A549 (cell line): ENCODE measurements around the gene RET. TPM values are rescaled to one million over a fixed set of nuclear protein-coding genes. Genes with fewer than 3 reads are reported as not detected.

Experiments
- ATAC-seq, 2 experiments: fragments of 200-7000 bp in 1 of 2; fragments of >200 bp in 1 of 2; cut with Nextera tagmentation in 1 of 2; cut with Tn5 transposase in 1 of 2; 3 replicates each; pipeline versions ENCODE4 v1.8.0 to v1.9.1; 2018 to 2020; ENCODE audit warnings: mild to moderate bottlenecking in 1 of 2, moderate library complexity in 1 of 2
- CTCF ChIA-PET: fragments of 300-600 bp; sonication (Branson Sonifier 250); formaldehyde crosslinking; extraction: SDS; loops from one replicate; lab custom pipeline; 2021; ENCODE audit warnings: antibody characterized with exemption, inconsistent platforms; lab: Yijun Ruan, JAX
- POLR2A ChIA-PET: fragments of 350-600 bp; formaldehyde crosslinking; extraction: SDS; loops from one replicate; lab custom pipeline; 2021; ENCODE audit warnings: antibody characterized with exemption, inconsistent platforms; lab: Yijun Ruan, JAX
- DNase-seq, 2 experiments: peaks; one replicate each; pipeline versions ENCODE4 v3.0.0 to v3.0.0-alpha.2; 2011 to 2016; ENCODE audit warnings: low read depth in 1 of 2, low spot score in 1 of 2
- FAIRE-seq: peaks from 2 replicates; lab custom pipeline; 2011; peaks lifted over from hg19 to GRCh38; lab: Jason Lieb, UNC
- H3K27ac ChIP-seq, 2 experiments: fragments of >200 bp; sonication (Bioruptor Twin); formaldehyde crosslinking; 3 replicates each; pipeline ENCODE4 v1.5.1; 2016 to 2017
- H3K4me1 ChIP-seq: fragments of >200 bp; sonication (Bioruptor Twin); formaldehyde crosslinking; 3 replicates; pipeline ENCODE4 v1.6.1; 2016
- H3K4me2 ChIP-seq: fragments of >200 bp; sonication (Bioruptor Twin); formaldehyde crosslinking; 3 replicates; pipeline ENCODE4 v1.6.1; 2016
- H3K4me3 ChIP-seq: fragments of >200 bp; sonication (Bioruptor Twin); formaldehyde crosslinking; 3 replicates; pipeline ENCODE4 v1.5.1; 2016
- H3K9me3 ChIP-seq: fragments of >200 bp; sonication (Bioruptor Twin); formaldehyde crosslinking; 3 replicates; pipeline ENCODE4 v1.6.1; 2016
- BHLHE40 ChIP-seq: IDR thresholded peaks from 2 replicates; pipeline ENCODE4 v1.6.1; 2012; ENCODE audit warnings: low read depth, low read length, inconsistent platforms
- CBX8 ChIP-seq: fragments of 200-600 bp; sonication (generic); IDR thresholded peaks from 2 replicates; pipeline ENCODE4 v1.6.1; 2016
- CEBPB ChIP-seq, 2 experiments: fragments of >200 bp in 1 of 2; sonication (Bioruptor Twin) in 1 of 2; formaldehyde crosslinking in 1 of 2; IDR thresholded peaks; 2 replicates each; pipeline ENCODE4 v1.6.1; 2012 to 2016
- EHF ChIP-seq: fragments of 250-450 bp; sonication (Bioruptor Pico); IDR thresholded peaks from 2 replicates; pipeline ENCODE4 v1.5.0; 2020; ENCODE audit warnings: mild to moderate bottlenecking
- EHMT2 ChIP-seq: fragments of 200-600 bp; sonication (generic); IDR thresholded peaks from 2 replicates; pipeline ENCODE4 v1.6.1; 2016; ENCODE audit warnings: antibody characterized with exemption, low read depth, mild to moderate bottlenecking, moderate library complexity
- EP300 ChIP-seq, 2 experiments: fragments of >200 bp; sonication (Bioruptor Twin); formaldehyde crosslinking; IDR thresholded peaks; 2 replicates in 1 of 2; 3 replicates in 1 of 2; pipeline ENCODE4 v1.6.1; 2016 to 2017
- FOSB ChIP-seq: fragments of 250-450 bp; sonication (Bioruptor Pico); IDR thresholded peaks from 2 replicates; pipeline ENCODE4 v1.5.0; 2020; ENCODE audit warnings: mild to moderate bottlenecking, moderate library complexity
- HEYL ChIP-seq: fragments of 250-450 bp; sonication (Bioruptor Pico); IDR thresholded peaks from 2 replicates; pipeline ENCODE4 v1.8.0; 2021; ENCODE audit warnings: mild to moderate bottlenecking, moderate library complexity
- HOXA7 ChIP-seq: fragments of 250-450 bp; sonication (Bioruptor Pico); IDR thresholded peaks from 2 replicates; pipeline ENCODE4 v1.5.0; 2020; ENCODE audit warnings: mild to moderate bottlenecking, moderate library complexity
- HOXB5 ChIP-seq: fragments of 250-450 bp; sonication (Bioruptor Pico); IDR thresholded peaks from 2 replicates; pipeline ENCODE4 v1.5.0; 2020; ENCODE audit warnings: mild to moderate bottlenecking, moderate library complexity
- JUN ChIP-seq, 2 experiments: fragments of >200 bp; sonication (Bioruptor Twin); formaldehyde crosslinking; IDR thresholded peaks; 2 replicates in 1 of 2; 3 replicates in 1 of 2; pipeline ENCODE4 v1.6.1; 2016 to 2017
- JUNB ChIP-seq: fragments of >200 bp; sonication (Bioruptor Twin); formaldehyde crosslinking; IDR thresholded peaks from 2 replicates; pipeline ENCODE4 v1.6.1; 2016
- KDM1A ChIP-seq: fragments of 200-600 bp; sonication (generic); IDR thresholded peaks from 2 replicates; pipeline ENCODE4 v1.6.1; 2016; ENCODE audit warnings: low read depth, mild to moderate bottlenecking
- MAFK ChIP-seq: fragments of 450-650 bp; IDR thresholded peaks from 2 replicates; pipeline ENCODE4 v1.6.1; 2014; ENCODE audit not compliant: partially characterized antibody
- NPAS2 ChIP-seq: fragments of 250-450 bp; sonication (Bioruptor Pico); IDR thresholded peaks from 2 replicates; pipeline ENCODE4 v1.8.0; 2022; ENCODE audit warnings: mild to moderate bottlenecking, moderate library complexity, borderline replicate concordance
- POLR2AphosphoS2 ChIP-seq: conservative IDR thresholded peaks from 2 replicates; pipeline ENCODE4 v1.6.1; 2012; ENCODE audit warnings: low read length, improper control_type of control experiment, inconsistent platforms
- RCOR1 ChIP-seq: fragments of 150-350 bp; IDR thresholded peaks from 2 replicates; pipeline ENCODE4 v1.6.1; 2014; ENCODE audit warnings: antibody characterized with exemption, low read length, low read depth
- RFX5 ChIP-seq: fragments of 450-650 bp; IDR thresholded peaks from 2 replicates; pipeline ENCODE4 v1.7.1; 2014; ENCODE audit warnings: antibody characterized with exemption, mild to moderate bottlenecking, moderate library complexity
- SMC3 ChIP-seq: fragments of >200 bp; sonication (Bioruptor Twin); formaldehyde crosslinking; IDR thresholded peaks from 3 replicates; pipeline ENCODE4 v1.6.1; 2018; ENCODE audit warnings: inconsistent platforms
- TP53 ChIP-seq: fragments of 250-450 bp; sonication (Bioruptor Pico); IDR thresholded peaks from 2 replicates; pipeline ENCODE4 v1.5.0; 2021; ENCODE audit warnings: mild to moderate bottlenecking, moderate library complexity
- ZC3H11A ChIP-seq: fragments of 450-650 bp; IDR thresholded peaks from 2 replicates; pipeline ENCODE4 v1.6.1; 2014; ENCODE audit warnings: antibody characterized with exemption, mild to moderate bottlenecking
- ZFP36 ChIP-seq: fragments of 450-650 bp; IDR thresholded peaks from 2 replicates; pipeline ENCODE4 v1.6.1; 2014; ENCODE audit warnings: borderline replicate concordance; ENCODE audit not compliant: partially characterized antibody
- ZSCAN20 ChIP-seq: fragments of 250-450 bp; sonication (Bioruptor Pico); IDR thresholded peaks from 2 replicates; pipeline ENCODE4 v1.8.0; 2022; ENCODE audit warnings: mild to moderate bottlenecking, moderate library complexity
- WGBS: methylation state at CpG from one replicate; pipeline ENCODE4 v1.1.6; 2017; ENCODE audit errors: missing lambda C conversion rate; 5-methylcytosine and 5-hydroxymethylcytosine counted together
- polyA plus RNA-seq, 4 experiments: library from polyadenylated mRNA; depleted of rRNA in 3 of 4; stranded (reverse); fragments of >200 nt; fragmentation: RNase III in 1 of 4; extraction: RNeasy Plus Mini Kit Qiagen cat#74134 plus additional on column Dnase treatment in 1 of 4; gene quantifications; 2 replicates in 3 of 4; 3 replicates in 1 of 4; pipeline ENCODE4 v1.2.3, GENCODE V29; 2011 to 2017
- TF ChIP-seq, protein P1 (sequence below): fragments of 450-650 bp; IDR thresholded peaks from 2 replicates; pipeline ENCODE4 v1.6.1; 2014; ENCODE audit warnings: antibody characterized with exemption
- TF ChIP-seq, protein P2 (sequence below): fragments of 250-450 bp; sonication (Bioruptor Pico); IDR thresholded peaks from 2 replicates; pipeline ENCODE4 v1.5.0; 2021; ENCODE audit warnings: mild to moderate bottlenecking, moderate library complexity, borderline replicate concordance
- TF ChIP-seq, protein P3 (sequence below): IDR thresholded peaks from 2 replicates; pipeline ENCODE4 v1.6.1; 2012; ENCODE audit warnings: low read depth, borderline replicate concordance
- TF ChIP-seq, protein P4 (sequence below): fragments of >200 bp; sonication (Bioruptor Twin); formaldehyde crosslinking; IDR thresholded peaks from 3 replicates; pipeline ENCODE4 v1.6.1; 2016

Gene RET
- polyA plus RNA-seq, 2 of the 4 experiments (the other 2 are of a cell fraction), result 0.08 to 0.41 TPM

DNA sequence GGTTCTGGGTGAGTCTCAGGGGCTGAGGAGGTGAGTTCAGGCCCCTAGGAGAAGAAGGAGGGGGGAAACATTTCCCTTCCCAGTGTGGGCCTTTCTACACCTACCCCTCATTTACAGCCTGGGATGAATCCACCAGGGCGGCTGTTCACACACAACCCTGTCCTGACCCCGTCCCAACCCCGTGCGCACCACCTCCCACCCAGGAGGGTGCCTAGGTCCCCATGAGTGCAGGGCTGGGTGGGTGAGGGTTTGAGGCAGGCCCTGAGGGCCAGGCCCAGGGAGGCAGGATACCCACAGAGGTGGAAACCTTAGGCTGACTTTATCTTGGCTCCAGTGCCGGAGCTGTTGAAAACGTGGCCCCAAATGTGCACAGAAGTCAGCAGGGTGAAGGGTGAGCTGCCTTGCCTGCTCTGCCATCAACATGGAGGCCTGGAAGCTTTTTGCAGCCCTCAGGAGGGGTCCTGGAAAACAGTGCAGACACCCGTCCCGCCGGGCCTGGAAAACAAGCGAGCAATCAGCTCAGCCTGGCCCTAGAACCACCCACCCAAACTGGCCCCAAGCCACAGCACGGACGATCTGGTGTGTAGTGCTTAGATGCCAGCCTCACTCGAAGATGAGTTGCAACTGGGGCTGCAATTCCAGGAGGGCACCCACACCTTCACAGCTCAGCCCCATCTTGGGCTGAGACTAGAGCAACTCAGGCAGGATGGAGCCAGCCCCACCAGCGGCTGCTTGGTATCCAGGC is 9.3 kb upstream of the RET start:
- WGBS, result 73% methylated on average over 11 of the region's 14 CpGs
- ChIA-PET POLR2A (interaction anchor here (1.4 kb wide), 1 partner anchor 70 kb away, joined by 3 read pairs; the partner anchor contains the start of gene CSGALNACT2), CTCF (interaction anchor here (0.6 to 1.8 kb wide), 3 partner anchors 12 to 222 kb away, joined by 3 to 8 read pairs (median 7); no protein-coding TSS in a partner anchor)
- Histone ChIP-seq H3K27ac (no peak overlapping the region), H3K4me3 (no peak overlapping the region), H3K9me3 (no peaks in the 10 kb centered on the region), H3K4me1 (no peaks in the 10 kb centered on the region), H3K4me2 (no peak overlapping the region)
- DNase-seq (no peak), FAIRE-seq (no peak), ATAC-seq (no peak)
- TF ChIP-seq ZC3H11A (no peak), EHF (CRISPR knock-in tag) (no peak), EHMT2 (no peak)

DNA sequence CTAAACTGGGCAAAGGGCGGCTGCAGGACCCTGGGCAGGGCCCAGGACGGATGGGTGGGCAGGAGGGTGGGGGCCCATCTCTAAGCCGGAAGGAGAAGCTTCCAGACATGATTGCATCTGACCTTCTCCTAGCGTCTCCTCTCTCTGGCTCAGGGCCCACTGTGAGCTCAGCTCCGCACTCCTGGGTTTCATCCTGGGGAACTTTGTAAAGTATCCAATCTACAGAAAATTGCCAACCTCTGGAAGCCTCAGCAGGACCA is 8.8 kb upstream of the RET start:
- Histone ChIP-seq H3K27ac (no peak overlapping the region), H3K4me1 (no peaks in the 10 kb centered on the region), H3K4me3 (no peak overlapping the region), H3K9me3 (no peaks in the 10 kb centered on the region), H3K4me2 (no peak overlapping the region)
- POLR2A ChIA-PET, result interaction anchor here (1.4 kb wide), 1 partner anchor 70 kb away, joined by 3 read pairs; the partner anchor contains the start of gene CSGALNACT2
- TF ChIP-seq FOSB (CRISPR knock-in tag) (no peak), TP53 (CRISPR knock-in tag) (no peak), HOXA7 (CRISPR knock-in tag) (no peak), MAFK (no peak), CEBPB (IDR thresholded peaks at IDR 0.05) (no peak), POLR2AphosphoS2 (no peak)
- TF ChIP-seq, protein P1, sequence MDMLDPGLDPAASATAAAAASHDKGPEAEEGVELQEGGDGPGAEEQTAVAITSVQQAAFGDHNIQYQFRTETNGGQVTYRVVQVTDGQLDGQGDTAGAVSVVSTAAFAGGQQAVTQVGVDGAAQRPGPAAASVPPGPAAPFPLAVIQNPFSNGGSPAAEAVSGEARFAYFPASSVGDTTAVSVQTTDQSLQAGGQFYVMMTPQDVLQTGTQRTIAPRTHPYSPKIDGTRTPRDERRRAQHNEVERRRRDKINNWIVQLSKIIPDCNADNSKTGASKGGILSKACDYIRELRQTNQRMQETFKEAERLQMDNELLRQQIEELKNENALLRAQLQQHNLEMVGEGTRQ, result no peak
- no peak for FAIRE-seq
- DNase-seq, result no peak
- CTCF ChIA-PET, result interaction anchor here (0.6 kb wide), 1 partner anchor 222 kb away, joined by 7 read pairs; no protein-coding TSS in a partner anchor
- 71% methylated on average over 5 of the region's 5 CpGs for WGBS
- ATAC-seq, result no peak

DNA sequence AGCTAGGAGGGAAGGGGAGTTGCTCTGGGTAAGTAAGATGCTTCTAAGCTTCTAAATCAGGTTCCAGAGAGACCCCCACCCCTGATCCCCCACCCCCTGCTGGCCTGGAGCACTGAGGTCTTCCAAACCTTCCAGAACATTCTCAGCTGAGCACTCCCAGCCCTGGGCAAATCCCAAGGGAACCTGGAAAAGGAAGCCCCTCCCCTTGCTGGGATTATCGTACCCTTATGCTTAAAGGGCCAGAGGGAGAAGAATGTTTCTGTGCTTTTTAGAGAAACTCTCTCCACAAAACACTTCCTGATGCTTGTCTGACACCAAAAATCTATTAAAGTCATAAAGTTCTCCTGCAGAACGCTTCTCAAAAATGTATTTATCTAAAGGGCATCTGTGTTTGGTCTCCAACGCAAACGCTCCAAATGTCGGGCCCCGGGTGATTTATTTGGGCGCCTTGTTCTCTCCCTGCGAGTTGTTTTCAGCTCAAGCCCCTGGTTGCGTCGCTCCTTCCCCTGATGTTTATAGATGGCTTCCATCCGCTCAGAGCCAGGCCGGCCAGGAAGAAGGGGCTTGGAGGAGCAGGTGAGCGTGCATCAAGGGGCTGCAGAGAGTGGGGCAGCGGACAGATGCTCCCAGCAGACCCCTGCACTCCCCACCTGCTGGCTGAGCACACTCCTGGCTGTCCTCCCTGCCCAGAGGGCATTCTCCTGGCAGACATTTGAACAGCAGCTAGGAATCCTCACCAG is 8.2 kb upstream of the RET start:
- no peaks in the 10 kb centered on the region for H3K9me3 ChIP-seq
- ChIA-PET CTCF (interaction anchor here (2.4 kb wide), 1 partner anchor 10 kb away, joined by 8 read pairs; no protein-coding TSS in a partner anchor), POLR2A (interaction anchor here (1.4 kb wide), 1 partner anchor 69 kb away, joined by 3 read pairs; the partner anchor contains the start of gene CSGALNACT2)
- H3K4me2 ChIP-seq, result no peak overlapping the region
- no peaks in the 10 kb centered on the region for H3K4me1 ChIP-seq
- 73% methylated on average over 14 of the region's 14 CpGs for WGBS
- no peak overlapping the region for H3K4me3 ChIP-seq
- DNase-seq (no peak), ATAC-seq (no peak)
- TF ChIP-seq, protein P2, sequence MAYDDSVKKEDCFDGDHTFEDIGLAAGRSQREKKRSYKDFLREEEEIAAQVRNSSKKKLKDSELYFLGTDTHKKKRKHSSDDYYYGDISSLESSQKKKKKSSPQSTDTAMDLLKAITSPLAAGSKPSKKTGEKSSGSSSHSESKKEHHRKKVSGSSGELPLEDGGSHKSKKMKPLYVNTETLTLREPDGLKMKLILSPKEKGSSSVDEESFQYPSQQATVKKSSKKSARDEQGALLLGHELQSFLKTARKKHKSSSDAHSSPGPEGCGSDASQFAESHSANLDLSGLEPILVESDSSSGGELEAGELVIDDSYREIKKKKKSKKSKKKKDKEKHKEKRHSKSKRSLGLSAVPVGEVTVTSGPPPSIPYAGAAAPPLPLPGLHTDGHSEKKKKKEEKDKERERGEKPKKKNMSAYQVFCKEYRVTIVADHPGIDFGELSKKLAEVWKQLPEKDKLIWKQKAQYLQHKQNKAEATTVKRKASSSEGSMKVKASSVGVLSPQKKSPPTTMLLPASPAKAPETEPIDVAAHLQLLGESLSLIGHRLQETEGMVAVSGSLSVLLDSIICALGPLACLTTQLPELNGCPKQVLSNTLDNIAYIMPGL (CRISPR knock-in tag), result no peak
- TF ChIP-seq, protein P3, sequence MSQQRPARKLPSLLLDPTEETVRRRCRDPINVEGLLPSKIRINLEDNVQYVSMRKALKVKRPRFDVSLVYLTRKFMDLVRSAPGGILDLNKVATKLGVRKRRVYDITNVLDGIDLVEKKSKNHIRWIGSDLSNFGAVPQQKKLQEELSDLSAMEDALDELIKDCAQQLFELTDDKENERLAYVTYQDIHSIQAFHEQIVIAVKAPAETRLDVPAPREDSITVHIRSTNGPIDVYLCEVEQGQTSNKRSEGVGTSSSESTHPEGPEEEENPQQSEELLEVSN, result no peak
- TF ChIP-seq, protein P1, result no peak
- no peak for TF ChIP-seq BHLHE40
- TF ChIP-seq, protein P4, sequence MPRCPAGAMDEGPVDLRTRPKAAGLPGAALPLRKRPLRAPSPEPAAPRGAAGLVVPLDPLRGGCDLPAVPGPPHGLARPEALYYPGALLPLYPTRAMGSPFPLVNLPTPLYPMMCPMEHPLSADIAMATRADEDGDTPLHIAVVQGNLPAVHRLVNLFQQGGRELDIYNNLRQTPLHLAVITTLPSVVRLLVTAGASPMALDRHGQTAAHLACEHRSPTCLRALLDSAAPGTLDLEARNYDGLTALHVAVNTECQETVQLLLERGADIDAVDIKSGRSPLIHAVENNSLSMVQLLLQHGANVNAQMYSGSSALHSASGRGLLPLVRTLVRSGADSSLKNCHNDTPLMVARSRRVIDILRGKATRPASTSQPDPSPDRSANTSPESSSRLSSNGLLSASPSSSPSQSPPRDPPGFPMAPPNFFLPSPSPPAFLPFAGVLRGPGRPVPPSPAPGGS, result no peak
- no peak for TF ChIP-seq SMC3
- no peak for TF ChIP-seq NPAS2
- no peak for TF ChIP-seq RFX5
- no peak for TF ChIP-seq HEYL (CRISPR knock-in tag)
- TF ChIP-seq HOXB5 (CRISPR knock-in tag), result no peak
- no peak for TF ChIP-seq ZSCAN20 (CRISPR knock-in tag)
- no peak for TF ChIP-seq MAFK
- no peak for TF ChIP-seq JUN (IDR thresholded peaks at IDR 0.05)
- TF ChIP-seq KDM1A, result no peak
- no peak for TF ChIP-seq ZFP36
- TF ChIP-seq RCOR1, result no peak
- no peak for TF ChIP-seq JUNB
- no peak for TF ChIP-seq EP300 (IDR thresholded peaks at IDR 0.05)
- TF ChIP-seq CBX8, result no peak
- TF ChIP-seq, all 56 proteins: peak for 0
- FAIRE-seq, result no peak
- H3K27ac ChIP-seq, result no peak overlapping the region
